ENCODE data around the gene SCO2. TPM values are rescaled to one million over a fixed set of nuclear protein-coding genes. Genes with fewer than 3 reads are reported as not detected.

SCO2 gene
- total and polyA plus RNA-seq, 2 of the 13 experiments (the other 11 are each of a cell fraction or from before 2014, with no cell fraction given), result 0.32 to 3.7 TPM

DNA sequence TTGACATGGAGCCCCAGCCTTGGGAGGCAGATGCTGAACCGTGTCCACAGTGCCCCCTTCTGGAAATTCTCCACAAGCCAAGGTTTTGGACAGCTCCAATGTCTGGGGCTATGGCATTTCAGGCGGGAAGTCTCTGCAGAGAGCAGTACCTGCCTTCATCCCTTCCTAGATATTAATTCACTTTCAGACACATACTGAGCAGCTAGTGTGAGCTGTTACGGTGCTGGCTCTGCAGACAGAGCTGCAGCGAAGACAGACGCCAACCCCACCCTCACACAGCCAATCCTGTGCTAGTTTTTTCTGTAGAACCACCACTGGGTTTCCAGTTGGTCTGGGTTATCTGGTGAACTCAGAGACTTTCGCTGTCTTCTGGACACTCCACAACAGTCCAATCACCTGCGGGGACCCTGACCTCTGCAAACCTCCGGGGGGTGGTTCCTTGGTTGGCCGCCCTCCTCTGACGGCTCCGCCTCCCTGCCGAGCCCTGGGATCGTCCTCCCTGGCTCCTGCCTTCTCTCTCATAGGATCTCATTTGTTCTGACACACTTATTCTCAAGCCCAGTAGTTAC is 27.0 kb downstream of the SCO2 start (continued):
- TF ChIP-seq ZFP82 (CRISPR knock-in tag; IDR thresholded peaks at IDR 0.05; ENCODE audit: borderline replicate concordance) (no peak), NR2F1 (CRISPR knock-in tag; IDR thresholded peaks at IDR 0.05) (peak in 1 of 2 experiments; percentile 34; a peak in 2 of 4 replicates), SOX5 (CRISPR knock-in tag; IDR thresholded peaks at IDR 0.05; ENCODE audit: borderline replicate concordance) (no peak), ZNF501 (CRISPR knock-in tag; IDR thresholded peaks at IDR 0.05) (peak; percentile 39; the same call in 1 of the 2 replicates), HNRNPK (IDR thresholded peaks at IDR 0.05; ENCODE audit: low read depth, low read length, poor library complexity, severe bottlenecking) (no peak), ZNF468 (CRISPR knock-in tag; IDR thresholded peaks at IDR 0.05) (0 out of 2 replicates have a peak, but pooled peaks have one; percentile 13), TOPORS (CRISPR knock-in tag; IDR thresholded peaks at IDR 0.05) (0 out of 2 replicates have a peak, but pooled peaks have one; percentile 57), SAP130 (CRISPR knock-in tag; IDR thresholded peaks at IDR 0.05; ENCODE audit: low read depth) (peak; percentile 74), ARHGAP35 (CRISPR knock-in tag; IDR thresholded peaks at IDR 0.05; ENCODE audit: borderline replicate concordance) (0 out of 2 replicates have a peak, but pooled peaks have one; percentile 14), ZNF605 (CRISPR knock-in tag; IDR thresholded peaks at IDR 0.05) (0 out of 2 replicates have a peak, but pooled peaks have one; percentile 58), YY1 (IDR thresholded peaks at IDR 0.05; ENCODE audit: insufficient read depth, insufficient replicate concordance, low read depth, low read length) (peak; percentile 17), ZNF335 (CRISPR knock-in tag; IDR thresholded peaks at IDR 0.05) (0 out of 2 replicates have a peak, but pooled peaks have one; percentile 27), ZKSCAN8 (CRISPR knock-in tag; IDR thresholded peaks at IDR 0.05; ENCODE audit: borderline replicate concordance) (0 out of 2 replicates have a peak, but pooled peaks have one; percentile 21), MIER2 (CRISPR knock-in tag; IDR thresholded peaks at IDR 0.05) (peak; percentile 72), THAP11 (CRISPR knock-in tag; IDR thresholded peaks at IDR 0.05) (peak; percentile 44; the same call in 1 of the 2 replicates), NFYB (CRISPR knock-in tag; IDR thresholded peaks at IDR 0.05) (0 out of 2 replicates have a peak, but pooled peaks have one; percentile 48), HNF4A (CRISPR knock-in tag; IDR thresholded peaks at IDR 0.05) (no peak)
- TF ChIP-seq, protein P1, sequence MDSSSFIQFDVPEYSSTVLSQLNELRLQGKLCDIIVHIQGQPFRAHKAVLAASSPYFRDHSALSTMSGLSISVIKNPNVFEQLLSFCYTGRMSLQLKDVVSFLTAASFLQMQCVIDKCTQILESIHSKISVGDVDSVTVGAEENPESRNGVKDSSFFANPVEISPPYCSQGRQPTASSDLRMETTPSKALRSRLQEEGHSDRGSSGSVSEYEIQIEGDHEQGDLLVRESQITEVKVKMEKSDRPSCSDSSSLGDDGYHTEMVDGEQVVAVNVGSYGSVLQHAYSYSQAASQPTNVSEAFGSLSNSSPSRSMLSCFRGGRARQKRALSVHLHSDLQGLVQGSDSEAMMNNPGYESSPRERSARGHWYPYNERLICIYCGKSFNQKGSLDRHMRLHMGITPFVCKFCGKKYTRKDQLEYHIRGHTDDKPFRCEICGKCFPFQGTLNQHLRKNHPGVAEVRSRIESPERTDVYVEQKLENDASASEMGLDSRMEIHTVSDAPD (CRISPR knock-in tag; IDR thresholded peaks at IDR 0.05), result 0 out of 2 replicates have a peak, but pooled peaks have one; percentile 31
- TF ChIP-seq, protein P2, sequence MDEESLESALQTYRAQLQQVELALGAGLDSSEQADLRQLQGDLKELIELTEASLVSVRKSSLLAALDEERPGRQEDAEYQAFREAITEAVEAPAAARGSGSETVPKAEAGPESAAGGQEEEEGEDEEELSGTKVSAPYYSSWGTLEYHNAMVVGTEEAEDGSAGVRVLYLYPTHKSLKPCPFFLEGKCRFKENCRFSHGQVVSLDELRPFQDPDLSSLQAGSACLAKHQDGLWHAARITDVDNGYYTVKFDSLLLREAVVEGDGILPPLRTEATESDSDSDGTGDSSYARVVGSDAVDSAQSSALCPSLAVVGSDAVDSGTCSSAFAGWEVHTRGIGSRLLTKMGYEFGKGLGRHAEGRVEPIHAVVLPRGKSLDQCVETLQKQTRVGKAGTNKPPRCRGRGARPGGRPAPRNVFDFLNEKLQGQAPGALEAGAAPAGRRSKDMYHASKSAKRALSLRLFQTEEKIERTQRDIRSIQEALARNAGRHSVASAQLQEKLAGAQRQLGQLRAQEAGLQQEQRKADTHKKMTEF (CRISPR knock-in tag; IDR thresholded peaks at IDR 0.05), result peak; percentile 44
- TF ChIP-seq, protein P3, sequence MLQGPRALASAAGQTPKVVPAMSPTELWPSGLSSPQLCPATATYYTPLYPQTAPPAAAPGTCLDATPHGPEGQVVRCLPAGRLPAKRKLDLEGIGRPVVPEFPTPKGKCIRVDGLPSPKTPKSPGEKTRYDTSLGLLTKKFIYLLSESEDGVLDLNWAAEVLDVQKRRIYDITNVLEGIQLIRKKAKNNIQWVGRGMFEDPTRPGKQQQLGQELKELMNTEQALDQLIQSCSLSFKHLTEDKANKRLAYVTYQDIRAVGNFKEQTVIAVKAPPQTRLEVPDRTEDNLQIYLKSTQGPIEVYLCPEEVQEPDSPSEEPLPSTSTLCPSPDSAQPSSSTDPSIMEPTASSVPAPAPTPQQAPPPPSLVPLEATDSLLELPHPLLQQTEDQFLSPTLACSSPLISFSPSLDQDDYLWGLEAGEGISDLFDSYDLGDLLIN (CRISPR knock-in tag; IDR thresholded peaks at IDR 0.05; ENCODE audit: borderline replicate concordance), result no peak
- TF ChIP-seq, protein P4, sequence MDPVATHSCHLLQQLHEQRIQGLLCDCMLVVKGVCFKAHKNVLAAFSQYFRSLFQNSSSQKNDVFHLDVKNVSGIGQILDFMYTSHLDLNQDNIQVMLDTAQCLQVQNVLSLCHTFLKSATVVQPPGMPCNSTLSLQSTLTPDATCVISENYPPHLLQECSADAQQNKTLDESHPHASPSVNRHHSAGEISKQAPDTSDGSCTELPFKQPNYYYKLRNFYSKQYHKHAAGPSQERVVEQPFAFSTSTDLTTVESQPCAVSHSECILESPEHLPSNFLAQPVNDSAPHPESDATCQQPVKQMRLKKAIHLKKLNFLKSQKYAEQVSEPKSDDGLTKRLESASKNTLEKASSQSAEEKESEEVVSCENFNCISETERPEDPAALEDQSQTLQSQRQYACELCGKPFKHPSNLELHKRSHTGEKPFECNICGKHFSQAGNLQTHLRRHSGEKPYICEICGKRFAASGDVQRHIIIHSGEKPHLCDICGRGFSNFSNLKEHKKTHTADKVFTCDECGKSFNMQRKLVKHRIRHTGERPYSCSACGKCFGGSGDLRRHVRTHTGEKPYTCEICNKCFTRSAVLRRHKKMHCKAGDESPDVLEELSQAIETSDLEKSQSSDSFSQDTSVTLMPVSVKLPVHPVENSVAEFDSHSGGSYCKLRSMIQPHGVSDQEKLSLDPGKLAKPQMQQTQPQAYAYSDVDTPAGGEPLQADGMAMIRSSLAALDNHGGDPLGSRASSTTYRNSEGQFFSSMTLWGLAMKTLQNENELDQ (CRISPR knock-in tag; IDR thresholded peaks at IDR 0.05; ENCODE audit: borderline replicate concordance), result no peak
- TF ChIP-seq, protein P5, sequence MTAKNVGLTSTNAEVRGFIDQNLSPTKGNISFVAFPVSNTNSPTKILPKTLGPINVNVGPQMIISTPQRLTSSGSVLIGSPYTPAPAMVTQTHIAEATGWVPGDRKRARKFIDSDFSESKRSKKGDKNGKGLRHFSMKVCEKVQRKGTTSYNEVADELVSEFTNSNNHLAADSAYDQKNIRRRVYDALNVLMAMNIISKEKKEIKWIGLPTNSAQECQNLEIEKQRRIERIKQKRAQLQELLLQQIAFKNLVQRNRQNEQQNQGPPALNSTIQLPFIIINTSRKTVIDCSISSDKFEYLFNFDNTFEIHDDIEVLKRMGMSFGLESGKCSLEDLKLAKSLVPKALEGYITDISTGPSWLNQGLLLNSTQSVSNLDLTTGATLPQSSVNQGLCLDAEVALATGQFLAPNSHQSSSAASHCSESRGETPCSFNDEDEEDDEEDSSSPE (CRISPR knock-in tag; IDR thresholded peaks at IDR 0.05), result peak; percentile 14; the same call in 1 of the 2 replicates

Measured in HepG2 (cell line).